Suprapubic skin (tissue), 4 donors: ENCODE results near the gene PHETA2. TPM values are rescaled to one million over a fixed set of nuclear protein-coding genes. Genes with fewer than 3 reads are reported as not detected.

Source experiments
- DNase-seq, 2 donors: peaks; one replicate each; pipeline ENCODE4 v3.0.0-alpha.2; 2019; ENCODE audit warnings: low spot score in 2 of 2
- H3K27ac ChIP-seq: fragments of 200-600 bp; sonication (generic); one replicate; pipeline ENCODE4 v1.5.1; 2019
- H3K27me3 ChIP-seq: fragments of 200-600 bp; sonication (generic); one replicate; pipeline ENCODE4 v1.5.1; 2019
- H3K36me3 ChIP-seq: fragments of 200-600 bp; sonication (generic); one replicate; pipeline ENCODE4 v1.5.1; 2019
- H3K4me1 ChIP-seq: fragments of 200-600 bp; sonication (generic); one replicate; pipeline ENCODE4 v1.5.1; 2019
- H3K4me3 ChIP-seq: fragments of 200-600 bp; sonication (generic); one replicate; pipeline ENCODE4 v1.5.1; 2019; ENCODE audit warnings: mild to moderate bottlenecking
- H3K9me3 ChIP-seq: fragments of 200-600 bp; sonication (generic); one replicate; pipeline ENCODE4 v1.5.1; 2019
- CTCF ChIP-seq, 2 donors: fragments of 200-600 bp in 1 of 2; fragments of 450-650 bp in 1 of 2; sonication (generic) in 1 of 2; IDR thresholded peaks; one replicate each; pipeline ENCODE4 v1.5.1; 2016 to 2019; ENCODE audit warnings: antibody characterized with exemption in 2 of 2, mild to moderate bottlenecking in 1 of 2, moderate library complexity in 1 of 2
- EP300 ChIP-seq: sonication (generic); formaldehyde crosslinking; IDR thresholded peaks from one replicate; pipeline ENCODE4 v1.6.1; 2017; ENCODE audit warnings: antibody characterized with exemption
- POLR2A ChIP-seq, 2 donors: fragments of 450-650 bp; IDR thresholded peaks; one replicate each; pipeline ENCODE4 v1.6.1; 2017; ENCODE audit warnings: antibody characterized with exemption in 2 of 2, mild to moderate bottlenecking in 2 of 2, moderate library complexity in 2 of 2
- POLR2AphosphoS5 ChIP-seq, 3 donors: sonication (generic); formaldehyde crosslinking; IDR thresholded peaks; one replicate each; pipeline ENCODE4 v1.6.1; 2017; ENCODE audit warnings: antibody characterized with exemption in 3 of 3
- WGBS: methylation state at CpG from one replicate; pipeline ENCODE4 v1.1.5; 2018; 5-methylcytosine and 5-hydroxymethylcytosine counted together
- total RNA-seq, 4 donors: library from RNA; depleted of rRNA; stranded (reverse); fragments of >200 nt; gene quantifications; one replicate each; pipeline ENCODE4 v1.1.0, GENCODE V29; 2016

PHETA2 gene
- total RNA-seq, 4 donors from 2014 or later, result 7.1 to 11.4 (median 8.0) TPM

- no peak for DNase-seq
- peaks cover 59% of the 10 kb centered on the region for H3K4me1 ChIP-seq
- no peak overlapping the region for H3K27ac ChIP-seq
Observed at GRCh38 chr22:42076764-42077485, 2.9 kb downstream of the PHETA2 start.

GRCh38 chr22:42077486-42078125, 3.6 kb downstream of the PHETA2 start:
- Histone ChIP-seq H3K9me3 (no peaks in the 10 kb centered on the region), H3K4me3 (no peak overlapping the region), H3K27me3 (no peaks in the 10 kb centered on the region), H3K4me1 (peaks cover 60% of the 10 kb centered on the region), H3K27ac (no peak overlapping the region), H3K36me3 (peaks cover 12% of the 10 kb centered on the region)
- TF ChIP-seq POLR2A (IDR thresholded peaks at IDR 0.05) (no peak), CTCF (IDR thresholded peaks at IDR 0.05) (no peak), EP300 (no peak), POLR2AphosphoS5 (IDR thresholded peaks at IDR 0.05) (no peak)
- DNase-seq, result peak in 1 of 2 donors; percentile 77
- no CpG with 5 or more reads among the region's 21 CpGs for WGBS

More at GRCh38 chr22:42076764-42077485, 2.9 kb downstream of the PHETA2 start:
- no peak overlapping the region for H3K4me3 ChIP-seq
- H3K27me3 ChIP-seq, result no peaks in the 10 kb centered on the region
- TF ChIP-seq POLR2A (IDR thresholded peaks at IDR 0.05), result no peak
- TF ChIP-seq POLR2AphosphoS5 (IDR thresholded peaks at IDR 0.05), result no peak
- TF ChIP-seq CTCF (IDR thresholded peaks at IDR 0.05), result no peak
- TF ChIP-seq EP300, result no peak
- WGBS, result 89% methylated on average over 10 of the region's 20 CpGs
- H3K36me3 ChIP-seq, result peaks cover 9% of the 10 kb centered on the region
- H3K9me3 ChIP-seq, result no peaks in the 10 kb centered on the region

- H3K27ac ChIP-seq, result peak overlapping the region; percentile 98
- peaks cover 22% of the 10 kb centered on the region for H3K36me3 ChIP-seq
- peak overlapping the region; percentile 63 for H3K4me3 ChIP-seq
- TF ChIP-seq POLR2A (IDR thresholded peaks at IDR 0.05), result no peak
- no peak for TF ChIP-seq POLR2AphosphoS5 (IDR thresholded peaks at IDR 0.05)
- TF ChIP-seq CTCF (IDR thresholded peaks at IDR 0.05), result no peak
- TF ChIP-seq EP300, result no peak
- H3K27me3 ChIP-seq, result no peaks in the 10 kb centered on the region
- WGBS, result 25% methylated on average over 23 of the region's 24 CpGs
- peaks cover 57% of the 10 kb centered on the region for H3K4me1 ChIP-seq
- no peaks in the 10 kb centered on the region for H3K9me3 ChIP-seq
- DNase-seq, result peak; percentile 78 to 81
Observed at GRCh38 chr22:42078469-42079318, 4.6 kb downstream of the PHETA2 start.

- no peaks in the 10 kb centered on the region for H3K9me3 ChIP-seq
- peak; percentile 100 for DNase-seq
- peak within 1 kb of the TSS; percentile 98 for H3K27ac ChIP-seq
- peak within 1 kb of the TSS; percentile 63 for H3K4me3 ChIP-seq
- TF ChIP-seq EP300, result no peak
- TF ChIP-seq POLR2A (IDR thresholded peaks at IDR 0.05), result peak; percentile 65 to 84
- peak; percentile 38 to 86 (median 67) for TF ChIP-seq POLR2AphosphoS5 (IDR thresholded peaks at IDR 0.05)
- no peak for TF ChIP-seq CTCF (IDR thresholded peaks at IDR 0.05)
- H3K27me3 ChIP-seq, result no peaks in the 10 kb centered on the region
- peaks cover 48% of the 10 kb centered on the region for H3K4me1 ChIP-seq
- under 1% methylated on average over 51 of the region's 71 CpGs for WGBS
- peaks cover 29% of the 10 kb centered on the region for H3K36me3 ChIP-seq
Observed at GRCh38 chr22:42079319-42080251, 5.5 kb downstream of the PHETA2 start, which contains the start of gene SMDT1. Gene SMDT1, plus strand, starts transcription at chr22:42079700. Its CDS starts 69 bp downstream, at chr22:42079769.
